ENCODE results near the gene CIAO2A.

GRCh38 chr15:64122444-64122843 lies 28.8 kb upstream of the CIAO2A start:
- TF ChIP-seq, protein P1, sequence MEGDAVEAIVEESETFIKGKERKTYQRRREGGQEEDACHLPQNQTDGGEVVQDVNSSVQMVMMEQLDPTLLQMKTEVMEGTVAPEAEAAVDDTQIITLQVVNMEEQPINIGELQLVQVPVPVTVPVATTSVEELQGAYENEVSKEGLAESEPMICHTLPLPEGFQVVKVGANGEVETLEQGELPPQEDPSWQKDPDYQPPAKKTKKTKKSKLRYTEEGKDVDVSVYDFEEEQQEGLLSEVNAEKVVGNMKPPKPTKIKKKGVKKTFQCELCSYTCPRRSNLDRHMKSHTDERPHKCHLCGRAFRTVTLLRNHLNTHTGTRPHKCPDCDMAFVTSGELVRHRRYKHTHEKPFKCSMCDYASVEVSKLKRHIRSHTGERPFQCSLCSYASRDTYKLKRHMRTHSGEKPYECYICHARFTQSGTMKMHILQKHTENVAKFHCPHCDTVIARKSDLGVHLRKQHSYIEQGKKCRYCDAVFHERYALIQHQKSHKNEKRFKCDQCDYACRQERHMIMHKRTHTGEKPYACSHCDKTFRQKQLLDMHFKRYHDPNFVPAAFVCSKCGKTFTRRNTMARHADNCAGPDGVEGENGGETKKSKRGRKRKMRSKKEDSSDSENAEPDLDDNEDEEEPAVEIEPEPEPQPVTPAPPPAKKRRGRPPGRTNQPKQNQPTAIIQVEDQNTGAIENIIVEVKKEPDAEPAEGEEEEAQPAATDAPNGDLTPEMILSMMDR (IDR thresholded peaks at IDR 0.05; ENCODE audit: extremely low read depth in 1 of 2, insufficient read depth in 1 of 2, low read depth in 1 of 2, low read length in 2 of 2), result no peak
- no peak for TF ChIP-seq POLR2AphosphoS5 (IDR thresholded peaks at IDR 0.05; ENCODE audit: insufficient read depth, low read depth, low read length)
